Esophagus muscularis mucosa (tissue), 3 donors: Measurements from ENCODE around the gene ZNF592.

Source experiments
- CTCF ChIP-seq, 3 experiments: fragments of 200-600 bp in 2 of 3; fragments of 450-650 bp in 1 of 3; sonication (generic) in 2 of 3; IDR thresholded peaks; one replicate each; pipeline ENCODE4 v1.5.1; 2017 to 2019; ENCODE audit warnings: antibody characterized with exemption in 3 of 3, mild to moderate bottlenecking in 2 of 3, moderate library complexity in 1 of 3
- POLR2AphosphoS5 ChIP-seq, 2 donors: sonication (generic); formaldehyde crosslinking; IDR thresholded peaks; one replicate each; pipeline ENCODE4 v1.6.1; 2017; ENCODE audit warnings: antibody characterized with exemption in 2 of 2

GRCh38 chr15:84844964-84845363 lies 96.6 kb downstream of the ZNF592 start:
- TF ChIP-seq CTCF (IDR thresholded peaks at IDR 0.05) = no peak
- no peak for TF ChIP-seq POLR2AphosphoS5 (IDR thresholded peaks at IDR 0.05)
